ENCODE results near the gene HSD11B1L. TPM values are rescaled to one million over a fixed set of nuclear protein-coding genes. Genes with fewer than 3 reads are reported as not detected.

Gene HSD11B1L
- total RNA-seq (ENCODE audit: unreplicated experiment) = 11.8 TPM
- long read RNA-seq, transcript HSD11B1L-201 (6 exons, 1,457 nt) = major isoform, 6 of 17 reads
- long read RNA-seq, partial matches to known transcripts = 3 of 17 reads
- long read RNA-seq, other reads (novel, unspliced or antisense) = 5 of 17 reads

- Mint-ChIP-seq H3K4me1 (ENCODE audit: unreplicated experiment) (peaks cover 24% of the 10 kb centered on the region), H3K27me3 (ENCODE audit: unreplicated experiment) (peaks cover 26% of the 10 kb centered on the region), H3K27ac (ENCODE audit: unreplicated experiment) (peak within 1 kb of the TSS; percentile 97), H3K4me3 (ENCODE audit: unreplicated experiment) (peak within 1 kb of the TSS; percentile 94), H3K36me3 (ENCODE audit: low read depth, unreplicated experiment) (peaks cover 10% of the 10 kb centered on the region), H3K9me3 (ENCODE audit: unreplicated experiment) (no peaks in the 10 kb centered on the region)
- no peak for TF ChIP-seq CTCF (IDR thresholded peaks at IDR 0.05; ENCODE audit: unreplicated experiment)
- peak; percentile 98 for DNase-seq (ENCODE audit: low spot score)
These were observed at the start of gene HSD11B1L, which contains the start of gene MICOS13 for GRCh38 chr19:5680437-5681368. TSS of gene HSD11B1L (plus strand) at chr19:5681027. CDS start at chr19:5684833, 3,806 bp downstream. TSS of gene MICOS13 (minus strand) at chr19:5680516. CDS start at chr19:5680486, 30 bp downstream.

GRCh38 chr19:5631567-5632240 lies 49.1 kb upstream of the HSD11B1L start:
- no peak for TF ChIP-seq CTCF (IDR thresholded peaks at IDR 0.05; ENCODE audit: unreplicated experiment)
- peaks cover 27% of the 10 kb centered on the region for H3K4me1 Mint-ChIP-seq (ENCODE audit: unreplicated experiment)
- H3K9me3 Mint-ChIP-seq (ENCODE audit: unreplicated experiment) = no peaks in the 10 kb centered on the region
- H3K4me3 Mint-ChIP-seq (ENCODE audit: unreplicated experiment) = no peak overlapping the region
- no peaks in the 10 kb centered on the region for H3K27me3 Mint-ChIP-seq (ENCODE audit: unreplicated experiment)
- no peak for DNase-seq (ENCODE audit: low spot score)
- H3K36me3 Mint-ChIP-seq (ENCODE audit: low read depth, unreplicated experiment) = peaks cover 17% of the 10 kb centered on the region
- no peak overlapping the region for H3K27ac Mint-ChIP-seq (ENCODE audit: unreplicated experiment)

GRCh38 chr19:5632241-5632612 lies 48.6 kb upstream of the HSD11B1L start:
- peak overlapping the region; percentile 17 for H3K4me3 Mint-ChIP-seq (ENCODE audit: unreplicated experiment)
- no peaks in the 10 kb centered on the region for H3K27me3 Mint-ChIP-seq (ENCODE audit: unreplicated experiment)
- H3K27ac Mint-ChIP-seq (ENCODE audit: unreplicated experiment) = no peak overlapping the region
- peaks cover 17% of the 10 kb centered on the region for H3K36me3 Mint-ChIP-seq (ENCODE audit: low read depth, unreplicated experiment)
- no peak for TF ChIP-seq CTCF (IDR thresholded peaks at IDR 0.05; ENCODE audit: unreplicated experiment)
- no peak for DNase-seq (ENCODE audit: low spot score)
- peaks cover 27% of the 10 kb centered on the region for H3K4me1 Mint-ChIP-seq (ENCODE audit: unreplicated experiment)
- H3K9me3 Mint-ChIP-seq (ENCODE audit: unreplicated experiment) = no peaks in the 10 kb centered on the region

- Mint-ChIP-seq H3K4me1 (ENCODE audit: unreplicated experiment) (peaks cover 24% of the 10 kb centered on the region), H3K27ac (ENCODE audit: unreplicated experiment) (no peak overlapping the region), H3K4me3 (ENCODE audit: unreplicated experiment) (no peak overlapping the region), H3K9me3 (ENCODE audit: unreplicated experiment) (no peaks in the 10 kb centered on the region), H3K36me3 (ENCODE audit: low read depth, unreplicated experiment) (peaks cover 13% of the 10 kb centered on the region), H3K27me3 (ENCODE audit: unreplicated experiment) (no peaks in the 10 kb centered on the region)
- TF ChIP-seq CTCF (IDR thresholded peaks at IDR 0.05; ENCODE audit: unreplicated experiment) = no peak
- DNase-seq (ENCODE audit: low spot score) = no peak
These were observed 48.2 kb upstream of the HSD11B1L start for GRCh38 chr19:5632657-5633056.
